Activated gamma-delta T cell (primary cell): ENCODE data around the gene KRIT1.

Experiments
- DNase-seq: peaks from one replicate; lab custom pipeline; 2025; lab: John Stamatoyannopoulos, UW

Gene KRIT1

DNA sequence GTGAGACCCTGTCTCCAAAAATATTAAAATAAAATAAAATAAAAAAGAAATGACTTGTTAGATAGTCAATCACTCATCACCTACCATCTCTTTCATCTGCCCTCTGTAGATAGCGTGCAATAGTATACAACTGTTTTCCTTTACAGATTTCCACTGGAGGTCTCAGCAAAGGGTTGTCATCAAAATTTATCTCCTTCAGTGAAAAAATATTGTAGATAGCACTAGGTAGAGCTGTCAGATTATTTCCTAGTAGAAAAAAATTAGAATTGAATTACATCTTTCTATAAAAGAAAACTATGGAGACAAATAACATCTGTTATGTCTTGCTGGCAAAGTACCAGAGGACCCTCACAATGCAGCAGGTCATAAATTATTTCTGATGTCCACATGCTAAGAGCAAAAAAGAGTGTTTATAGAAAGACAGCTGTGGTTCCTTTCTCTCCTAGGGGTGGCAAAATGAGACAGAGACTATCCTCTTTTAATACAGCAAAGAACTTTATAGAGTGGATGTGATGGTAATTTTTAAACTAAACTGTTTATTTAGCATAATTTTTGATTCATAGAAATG lies 95.2 kb downstream of the KRIT1 start:
- no peak for DNase-seq

DNA sequence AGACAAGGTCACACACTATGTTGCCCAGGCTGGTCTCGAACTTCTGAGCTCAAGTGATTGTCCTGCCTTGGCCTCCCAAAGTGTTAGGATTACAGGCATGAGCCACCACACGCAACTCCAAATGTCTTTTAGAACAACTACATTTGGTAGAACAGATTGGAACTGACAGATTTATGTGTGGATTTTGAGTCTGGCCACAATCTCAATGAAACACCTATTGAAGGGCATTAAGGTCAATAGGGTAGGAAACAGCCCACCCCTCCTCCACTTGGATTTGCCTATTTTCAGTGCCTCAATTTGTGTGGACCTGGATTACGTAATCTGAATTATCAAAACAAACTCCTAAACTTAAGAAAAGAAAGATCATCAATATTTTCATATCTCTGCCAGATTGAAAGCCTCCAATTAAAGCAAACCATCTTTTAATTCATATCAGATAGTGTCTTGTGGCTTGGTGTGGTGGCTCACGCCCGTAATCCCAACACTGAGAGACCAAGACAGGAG lies 95.9 kb downstream of the KRIT1 start:
- DNase-seq, result no peak
